SW480 (cell line): Measurements from ENCODE around the gene PRMT7.

Experiments used
- DNase-seq: peaks from one replicate; pipeline ENCODE4 v3.0.0-alpha.2; 2016; ENCODE audit warnings: low spot score

Gene PRMT7

GRCh38 chr16:68348639-68349445 lies 38.0 kb downstream of the PRMT7 start:
- no peak for DNase-seq

- DNase-seq: no peak
These were observed 39.1 kb downstream of the PRMT7 start for GRCh38 chr16:68349838-68350410.

- no peak for DNase-seq
These were observed 40.1 kb downstream of the PRMT7 start for GRCh38 chr16:68350813-68351350.

- no peak for DNase-seq
These were observed 40.6 kb downstream of the PRMT7 start for GRCh38 chr16:68351463-68351862.

GRCh38 chr16:68351991-68352431 lies 41.2 kb downstream of the PRMT7 start:
- DNase-seq: no peak

GRCh38 chr16:68353366-68353765 lies 42.5 kb downstream of the PRMT7 start:
- no peak for DNase-seq

- no peak for DNase-seq
These were observed 44.0 kb downstream of the PRMT7 start for GRCh38 chr16:68354816-68355215.

- DNase-seq: no peak
These were observed 44.8 kb downstream of the PRMT7 start for GRCh38 chr16:68355447-68356248.

GRCh38 chr16:68356249-68356918 lies 45.6 kb downstream of the PRMT7 start:
- DNase-seq: no peak

GRCh38 chr16:68356919-68357286 lies 46.1 kb downstream of the PRMT7 start:
- DNase-seq: no peak

- no peak for DNase-seq
These were observed 46.7 kb downstream of the PRMT7 start for GRCh38 chr16:68357521-68357922.

GRCh38 chr16:68357923-68358322 lies 47.1 kb downstream of the PRMT7 start:
- no peak for DNase-seq

GRCh38 chr16:68358951-68359350 lies 48.1 kb downstream of the PRMT7 start:
- DNase-seq: no peak

- DNase-seq: no peak
These were observed 48.8 kb downstream of the PRMT7 start for GRCh38 chr16:68359398-68360191.

GRCh38 chr16:68360547-68360946 lies 49.7 kb downstream of the PRMT7 start:
- no peak for DNase-seq

- no peak for DNase-seq
These were observed 50.1 kb downstream of the PRMT7 start for GRCh38 chr16:68360956-68361355.

- no peak for DNase-seq
These were observed 50.7 kb downstream of the PRMT7 start for GRCh38 chr16:68361485-68361884.

- DNase-seq: no peak
These were observed 51.6 kb downstream of the PRMT7 start for GRCh38 chr16:68362262-68362913.

- no peak for DNase-seq
These were observed 52.3 kb downstream of the PRMT7 start for GRCh38 chr16:68362947-68363657.
